GM19035 (cell line): ENCODE measurements around the gene TNS1.

Experiments used
- ATAC-seq: cut with Tn5 transposase; IDR thresholded peaks from one replicate; pipeline ENCODE4 v1.9.1; 2021; ENCODE audit not compliant: unreplicated experiment

The TNS1 gene

GRCh38 chr2:218002143-218002844 lies 501 bp downstream of the TNS1 start:
- ATAC-seq: no peak

GRCh38 chr2:218001629-218002028 lies 1.2 kb downstream of the TNS1 start:
- ATAC-seq: no peak

- ATAC-seq: no peak
Measured at GRCh38 chr2:218000136-218000535, 2.7 kb downstream of the TNS1 start.

GRCh38 chr2:217999595-217999959 lies 3.2 kb downstream of the TNS1 start:
- ATAC-seq: no peak

- no peak for ATAC-seq
Measured at GRCh38 chr2:217998926-217999594, 3.7 kb downstream of the TNS1 start.

- ATAC-seq: no peak
Measured at GRCh38 chr2:217997510-217997909, 5.3 kb downstream of the TNS1 start.

GRCh38 chr2:217996361-217996760 lies 6.4 kb downstream of the TNS1 start:
- ATAC-seq: no peak

GRCh38 chr2:217995731-217996231 lies 7.0 kb downstream of the TNS1 start:
- ATAC-seq: no peak

GRCh38 chr2:217994776-217995274 lies 8.0 kb downstream of the TNS1 start:
- ATAC-seq: no peak

- no peak for ATAC-seq
Measured at GRCh38 chr2:217993817-217994463, 8.9 kb downstream of the TNS1 start.

- ATAC-seq: no peak
Measured at GRCh38 chr2:217993138-217993537, 9.7 kb downstream of the TNS1 start.

- ATAC-seq: no peak
Measured at GRCh38 chr2:217992061-217992460, 10.7 kb downstream of the TNS1 start.

- ATAC-seq: no peak
Measured at GRCh38 chr2:217990791-217991465, 11.9 kb downstream of the TNS1 start.

- ATAC-seq: no peak
Measured at GRCh38 chr2:217990389-217990788, 12.4 kb downstream of the TNS1 start.

- no peak for ATAC-seq
Measured at GRCh38 chr2:217989221-217989948, 13.4 kb downstream of the TNS1 start.

- ATAC-seq: no peak
Measured at GRCh38 chr2:217988840-217989204, 14.0 kb downstream of the TNS1 start.

GRCh38 chr2:217988014-217988839 lies 14.6 kb downstream of the TNS1 start:
- ATAC-seq: no peak

GRCh38 chr2:217987391-217987790 lies 15.4 kb downstream of the TNS1 start:
- no peak for ATAC-seq

- no peak for ATAC-seq
Measured at GRCh38 chr2:217986256-217986961, 16.4 kb downstream of the TNS1 start.
